Ishikawa (cell line): ENCODE data around the gene C11orf68.

Experiments
- CEBPB ChIP-seq: IDR thresholded peaks from 2 replicates; pipeline ENCODE4 v1.6.1; 2012
- CREB1 ChIP-seq: IDR thresholded peaks from 2 replicates; pipeline ENCODE4 v1.6.1; 2012; ENCODE audit warnings: low read depth
- EGR1 ChIP-seq: IDR thresholded peaks from 2 replicates; pipeline ENCODE4 v1.6.1; 2012
- EP300 ChIP-seq: IDR thresholded peaks from 2 replicates; pipeline ENCODE4 v1.6.1; 2012; ENCODE audit warnings: borderline replicate concordance
- FOXM1 ChIP-seq: IDR thresholded peaks from 2 replicates; pipeline ENCODE4 v1.6.1; 2012; ENCODE audit warnings: low read depth, borderline replicate concordance
- NFIC ChIP-seq: IDR thresholded peaks from 2 replicates; pipeline ENCODE4 v1.6.1; 2012
- RAD21 ChIP-seq: IDR thresholded peaks from 2 replicates; pipeline ENCODE4 v1.6.1; 2012; ENCODE audit warnings: low read depth
- TAF1 ChIP-seq: IDR thresholded peaks from 2 replicates; pipeline ENCODE4 v1.6.1; 2012; ENCODE audit warnings: low read depth, mild to moderate bottlenecking
- TCF12 ChIP-seq: IDR thresholded peaks from 2 replicates; pipeline ENCODE4 v1.6.1; 2012; ENCODE audit warnings: low read depth
- TEAD4 ChIP-seq: IDR thresholded peaks from 2 replicates; pipeline ENCODE4 v1.6.1; 2012
- YY1 ChIP-seq: IDR thresholded peaks from 2 replicates; pipeline ENCODE4 v1.6.1; 2012; ENCODE audit warnings: low read depth
- ZBTB7A ChIP-seq: IDR thresholded peaks from 2 replicates; pipeline ENCODE4 v1.6.1; 2012; ENCODE audit warnings: low read depth
- TF ChIP-seq, protein P1 (sequence below): IDR thresholded peaks from 2 replicates; pipeline ENCODE4 v1.6.1; 2012
- TF ChIP-seq, protein P2 (sequence below): IDR thresholded peaks from 2 replicates; pipeline ENCODE4 v1.6.1; 2012; ENCODE audit warnings: low read depth, mild to moderate bottlenecking
- TF ChIP-seq, protein P3 (sequence below): IDR thresholded peaks from 2 replicates; pipeline ENCODE4 v1.6.1; 2012

The C11orf68 gene

DNA sequence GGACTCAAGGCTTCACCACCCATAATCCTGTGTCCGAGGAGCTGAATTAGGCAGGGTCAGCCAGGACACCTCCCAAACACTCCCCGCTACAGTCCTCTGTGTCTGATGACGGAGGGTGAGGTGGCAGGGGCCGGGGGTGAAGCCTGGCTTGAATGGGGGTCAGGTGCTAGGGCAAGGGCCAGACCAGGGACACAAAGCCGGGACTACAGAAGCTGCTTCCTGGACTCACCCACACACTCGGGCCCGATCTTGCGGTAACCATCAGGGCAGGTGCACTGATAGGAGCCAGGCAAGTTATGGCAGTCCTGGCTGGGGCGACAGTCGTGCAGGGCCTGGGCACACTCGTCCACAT, 48.6 kb downstream of the C11orf68 start:
- TF ChIP-seq, protein P1, sequence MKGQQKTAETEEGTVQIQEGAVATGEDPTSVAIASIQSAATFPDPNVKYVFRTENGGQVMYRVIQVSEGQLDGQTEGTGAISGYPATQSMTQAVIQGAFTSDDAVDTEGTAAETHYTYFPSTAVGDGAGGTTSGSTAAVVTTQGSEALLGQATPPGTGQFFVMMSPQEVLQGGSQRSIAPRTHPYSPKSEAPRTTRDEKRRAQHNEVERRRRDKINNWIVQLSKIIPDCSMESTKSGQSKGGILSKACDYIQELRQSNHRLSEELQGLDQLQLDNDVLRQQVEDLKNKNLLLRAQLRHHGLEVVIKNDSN, result no peak
- TF ChIP-seq RAD21 (no peak), EP300 (no peak), TCF12 (no peak)
- TF ChIP-seq, protein P2, sequence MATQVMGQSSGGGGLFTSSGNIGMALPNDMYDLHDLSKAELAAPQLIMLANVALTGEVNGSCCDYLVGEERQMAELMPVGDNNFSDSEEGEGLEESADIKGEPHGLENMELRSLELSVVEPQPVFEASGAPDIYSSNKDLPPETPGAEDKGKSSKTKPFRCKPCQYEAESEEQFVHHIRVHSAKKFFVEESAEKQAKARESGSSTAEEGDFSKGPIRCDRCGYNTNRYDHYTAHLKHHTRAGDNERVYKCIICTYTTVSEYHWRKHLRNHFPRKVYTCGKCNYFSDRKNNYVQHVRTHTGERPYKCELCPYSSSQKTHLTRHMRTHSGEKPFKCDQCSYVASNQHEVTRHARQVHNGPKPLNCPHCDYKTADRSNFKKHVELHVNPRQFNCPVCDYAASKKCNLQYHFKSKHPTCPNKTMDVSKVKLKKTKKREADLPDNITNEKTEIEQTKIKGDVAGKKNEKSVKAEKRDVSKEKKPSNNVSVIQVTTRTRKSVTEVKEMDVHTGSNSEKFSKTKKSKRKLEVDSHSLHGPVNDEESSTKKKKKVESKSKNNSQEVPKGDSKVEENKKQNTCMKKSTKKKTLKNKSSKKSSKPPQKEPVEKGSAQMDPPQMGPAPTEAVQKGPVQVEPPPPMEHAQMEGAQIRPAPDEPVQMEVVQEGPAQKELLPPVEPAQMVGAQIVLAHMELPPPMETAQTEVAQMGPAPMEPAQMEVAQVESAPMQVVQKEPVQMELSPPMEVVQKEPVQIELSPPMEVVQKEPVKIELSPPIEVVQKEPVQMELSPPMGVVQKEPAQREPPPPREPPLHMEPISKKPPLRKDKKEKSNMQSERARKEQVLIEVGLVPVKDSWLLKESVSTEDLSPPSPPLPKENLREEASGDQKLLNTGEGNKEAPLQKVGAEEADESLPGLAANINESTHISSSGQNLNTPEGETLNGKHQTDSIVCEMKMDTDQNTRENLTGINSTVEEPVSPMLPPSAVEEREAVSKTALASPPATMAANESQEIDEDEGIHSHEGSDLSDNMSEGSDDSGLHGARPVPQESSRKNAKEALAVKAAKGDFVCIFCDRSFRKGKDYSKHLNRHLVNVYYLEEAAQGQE, result no peak

DNA sequence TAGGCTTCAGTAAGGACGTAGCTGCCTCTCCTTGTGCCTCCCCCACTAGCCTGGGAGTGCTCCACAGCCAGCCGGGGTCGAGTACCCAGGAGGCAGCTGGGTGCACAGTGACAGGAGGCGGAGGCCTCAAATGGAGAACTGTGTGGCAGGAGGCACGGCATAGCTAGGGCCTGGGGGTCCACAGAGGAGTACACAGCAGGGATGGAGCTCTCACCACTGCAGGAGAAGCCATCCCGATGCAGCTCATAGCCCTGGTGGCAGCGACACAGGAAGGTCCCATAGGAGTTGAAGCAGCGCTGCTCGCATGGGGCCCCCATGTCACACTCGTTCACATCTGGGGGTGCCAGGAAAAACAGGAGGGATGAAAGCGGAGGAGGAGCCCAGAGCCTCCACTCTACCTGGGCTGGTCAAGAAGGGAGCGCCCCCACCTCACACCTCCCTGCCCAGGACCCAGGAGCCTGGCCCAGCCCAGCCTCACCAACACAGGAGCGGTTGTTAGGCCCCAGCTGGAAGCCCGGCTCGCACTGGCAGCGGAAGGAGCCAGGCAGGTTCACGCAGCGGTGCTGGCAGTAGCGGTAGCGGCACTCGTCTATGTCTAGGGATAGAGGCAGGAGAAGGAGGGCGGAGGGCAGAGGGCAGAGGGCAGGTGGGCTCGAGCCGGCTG, 49.1 kb downstream of the C11orf68 start:
- no peak for TF ChIP-seq TCF12
- no peak for TF ChIP-seq NFIC
- TF ChIP-seq CEBPB, result no peak
- TF ChIP-seq, protein P3, sequence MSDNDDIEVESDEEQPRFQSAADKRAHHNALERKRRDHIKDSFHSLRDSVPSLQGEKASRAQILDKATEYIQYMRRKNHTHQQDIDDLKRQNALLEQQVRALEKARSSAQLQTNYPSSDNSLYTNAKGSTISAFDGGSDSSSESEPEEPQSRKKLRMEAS, result no peak
- TF ChIP-seq ZBTB7A, result no peak
- no peak for TF ChIP-seq EGR1
- no peak for TF ChIP-seq FOXM1
- no peak for TF ChIP-seq CREB1
- TF ChIP-seq, protein P1, result no peak

DNA sequence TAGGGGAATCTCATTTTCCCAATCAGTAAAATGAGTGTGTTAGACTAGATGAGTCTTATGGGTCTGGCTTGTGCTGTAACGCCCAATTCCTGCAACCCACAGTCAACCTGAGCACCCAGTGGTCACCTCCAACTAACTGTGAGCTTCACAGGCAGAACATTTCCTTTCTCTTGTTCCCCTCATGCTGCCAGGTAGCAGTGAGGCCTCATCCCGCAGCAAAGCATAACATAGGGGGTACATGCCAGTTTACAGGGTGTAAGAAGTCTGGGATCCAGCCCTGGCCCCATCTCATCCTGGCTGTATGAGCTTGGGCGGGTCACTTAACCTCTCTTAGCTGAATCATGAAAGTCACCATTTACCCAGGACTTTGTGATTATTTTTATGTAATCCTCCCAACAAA, 50.0 kb downstream of the C11orf68 start:
- TF ChIP-seq YY1 (no peak), CEBPB (no peak), RAD21 (no peak), CREB1 (no peak), ZBTB7A (no peak), TEAD4 (no peak), NFIC (no peak), TAF1 (no peak), TCF12 (no peak), FOXM1 (no peak), EGR1 (no peak), EP300 (no peak)
- TF ChIP-seq, protein P1, result no peak
- TF ChIP-seq, protein P2, result no peak
- TF ChIP-seq, protein P3, result no peak

DNA sequence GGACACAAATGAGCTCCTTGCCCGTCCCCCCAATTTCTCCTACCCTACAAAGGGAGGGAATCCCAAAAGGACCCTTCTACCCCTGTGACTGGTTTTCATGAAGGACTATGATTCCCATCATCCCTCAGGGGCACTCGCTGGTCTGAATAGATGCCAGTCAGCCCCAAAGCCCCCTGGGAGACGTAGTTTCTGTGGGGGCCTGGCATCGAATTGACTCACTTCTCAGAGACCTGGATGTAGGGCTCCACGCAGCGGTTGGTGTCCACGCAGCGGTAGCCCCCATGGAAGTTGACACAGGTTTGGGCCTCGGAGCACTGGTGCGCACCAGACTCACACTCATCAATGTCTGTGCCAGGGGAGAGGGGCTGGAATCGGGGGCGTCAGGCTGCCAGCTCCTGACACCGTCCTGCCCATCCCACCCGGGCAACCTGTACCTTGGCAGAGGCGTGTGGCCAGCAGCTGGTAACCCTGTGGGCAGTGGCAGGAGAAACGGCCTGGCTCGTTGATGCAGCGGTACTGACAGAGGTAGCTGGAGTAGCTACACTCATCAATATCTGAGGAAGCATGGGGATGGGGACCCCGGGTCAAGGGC, 50.7 kb downstream of the C11orf68 start:
- no peak for TF ChIP-seq TEAD4
- no peak for TF ChIP-seq YY1
- no peak for TF ChIP-seq NFIC
- TF ChIP-seq, protein P1, result no peak
- no peak for TF ChIP-seq ZBTB7A
- no peak for TF ChIP-seq TCF12
- no peak for TF ChIP-seq TAF1
- TF ChIP-seq CEBPB, result no peak
- TF ChIP-seq, protein P3, result no peak
- TF ChIP-seq EGR1, result no peak
- TF ChIP-seq CREB1, result no peak
- TF ChIP-seq RAD21, result no peak
- TF ChIP-seq, protein P2, result no peak
- TF ChIP-seq FOXM1, result no peak
- TF ChIP-seq EP300, result no peak
